ENCODE data around the gene CDKAL1.

- no peak for TF ChIP-seq CTCF (IDR thresholded peaks at IDR 0.05; ENCODE audit: poor library complexity)
- TF ChIP-seq EZH2 (IDR thresholded peaks at IDR 0.05; ENCODE audit: borderline replicate concordance) = no peak
These were observed 670.7 kb downstream of the CDKAL1 start for GRCh38 chr6:21204951-21205350.

Measured in hepatocyte (in vitro differentiated cells).